ENCODE results near the gene EIF1. TPM values are rescaled to one million over a fixed set of nuclear protein-coding genes. Genes with fewer than 3 reads are reported as not detected.
A peak's percentile ranks its signal among the peaks of the same experiment; 100 is the strongest.

Gene EIF1
- total and polyA plus RNA-seq, 2 experiments from 2014 or later, result 272 to 603 TPM

DNA sequence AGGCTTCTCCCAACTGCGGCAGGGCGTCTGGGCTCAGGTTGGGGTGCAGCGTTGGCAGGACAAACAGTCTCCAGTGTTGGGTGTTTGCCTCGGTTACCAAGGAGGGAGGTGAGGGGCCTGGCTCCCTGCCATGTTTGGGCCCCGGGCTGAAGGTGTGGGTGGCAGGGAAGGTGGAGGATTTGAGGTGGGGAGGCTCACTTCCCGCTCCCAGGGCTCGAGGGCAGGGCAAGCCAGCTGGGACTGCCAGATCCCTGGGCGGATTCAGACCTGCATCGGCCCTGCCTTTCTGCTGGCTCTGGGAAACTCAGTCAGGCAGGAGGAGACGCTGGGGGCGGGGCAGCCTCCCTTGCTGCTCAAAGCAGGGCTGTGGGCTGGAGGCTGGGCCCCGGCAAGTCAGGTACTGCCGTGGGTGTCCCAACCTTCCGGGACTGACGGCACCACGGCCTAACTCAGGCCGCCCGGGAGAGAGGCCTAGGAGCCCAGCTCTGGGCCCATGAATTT, 33.0 kb upstream of the EIF1 start (continued):
- TF ChIP-seq ZNF462 (CRISPR knock-in tag; IDR thresholded peaks at IDR 0.05) (no peak), EZH2 (IDR thresholded peaks at IDR 0.05; ENCODE audit: low read depth, unreplicated experiment) (no peak), ZNF331 (CRISPR knock-in tag; IDR thresholded peaks at IDR 0.05; ENCODE audit: low read depth) (no peak)

GRCh38 chr17:41656249-41657023, 32.2 kb upstream of the EIF1 start:
- Histone ChIP-seq H2AFZ (peak overlapping the region; percentile 90), H3K27ac (ENCODE audit: low read depth) (no peak overlapping the region), H3F3A (replicated peaks; ENCODE audit: low read depth) (no peaks in the 10 kb centered on the region), H3K4me2 (no peak overlapping the region), H3K9me2 (ENCODE audit: insufficient read depth) (no peaks in the 10 kb centered on the region), H3K4me3 (no peak overlapping the region), H3K36me3 (ENCODE audit: insufficient read depth) (no peaks in the 10 kb centered on the region), H3K79me2 (replicated peaks; ENCODE audit: insufficient read depth) (no peaks in the 10 kb centered on the region), H3K27me3 (ENCODE audit: insufficient read depth) (no peaks in the 10 kb centered on the region), H4K20me1 (replicated peaks; ENCODE audit: insufficient read depth) (no peaks in the 10 kb centered on the region), H3K4me1 (ENCODE audit: insufficient read depth) (peaks cover 5% of the 10 kb centered on the region)
- ATAC-seq, result no peak
- Mint-ChIP-seq H3K4me3 (no peak overlapping the region), H3K4me1 (peaks cover 20% of the 10 kb centered on the region), H3K36me3 (ENCODE audit: low read depth) (no peaks in the 10 kb centered on the region), H3K27ac (no peak overlapping the region), H3K27me3 (ENCODE audit: insufficient read depth, low read depth, poor library complexity) (peaks cover 9% of the 10 kb centered on the region), H3K9me3 (no peaks in the 10 kb centered on the region)
- DNase-seq (ENCODE audit: low spot score), result no peak
- TF ChIP-seq REST (IDR thresholded peaks at IDR 0.05; ENCODE audit: unreplicated experiment) (no peak), STAT1 (IDR thresholded peaks at IDR 0.05; ENCODE audit: unreplicated experiment) (no peak), ZNF331 (CRISPR knock-in tag; IDR thresholded peaks at IDR 0.05; ENCODE audit: low read depth) (no peak)

Measured in GM23338 (cell line).